HepG2 (cell line): ENCODE measurements around the gene LRRC45. TPM values are rescaled to one million over a fixed set of nuclear protein-coding genes. Genes with fewer than 3 reads are reported as not detected.

Source experiments
- ATAC-seq: fragments of 200-7000 bp; cut with Tn5 transposase; 3 replicates; pipeline ENCODE4 v1.9.1; 2020; ENCODE audit warnings: mild to moderate bottlenecking, moderate library complexity
- BruUV-seq: library from RNA; stranded (reverse); fragments of 400-500 nt; replicated peaks from 2 replicates; lab custom pipeline; 2021; lab: Mats Ljungman, UMichigan
- CTCF ChIA-PET: fragments of 300-600 bp; formaldehyde crosslinking; extraction: SDS; loops from one replicate; lab custom pipeline; 2021; ENCODE audit warnings: low total read pairs, inconsistent platforms, low intra/inter-chr PET ratio; lab: Yijun Ruan, JAX
- POLR2A ChIA-PET: fragments of 350-600 bp; sonication (Branson Sonifier 250); formaldehyde crosslinking; loops from one replicate; lab custom pipeline; 2020; ENCODE audit warnings: antibody characterized with exemption, inconsistent platforms; lab: Yijun Ruan, JAX
- DNase-seq: peaks from one replicate; pipeline ENCODE4 v3.0.0-alpha.2; 2015; ENCODE audit warnings: low spot score
- FAIRE-seq: peaks from 3 replicates; lab custom pipeline; 2011; peaks lifted over from hg19 to GRCh38; lab: Jason Lieb, UNC
- H2AFZ ChIP-seq: one replicate; pipeline ENCODE4 v1.6.1; 2011; ENCODE audit warnings: low read length, inconsistent platforms
- H3K27ac ChIP-seq: fragments of 300-600 bp; 3 replicates; pipeline ENCODE4 v1.8.0; 2011; ENCODE audit warnings: mixed run types, mild to moderate bottlenecking, mixed read lengths, low read length, inconsistent platforms; ENCODE audit not compliant: insufficient read depth; ENCODE audit errors: extremely low read length
- H3K27me3 ChIP-seq, 2 experiments: fragments of 200-600 bp in 1 of 2; 2 replicates in 1 of 2; 3 replicates in 1 of 2; pipeline versions ENCODE4 v1.6.0 to v1.8.0; 2011; ENCODE audit warnings: low read length in 2 of 2, mild to moderate bottlenecking in 2 of 2, moderate library complexity in 2 of 2, inconsistent platforms in 1 of 2; ENCODE audit not compliant: insufficient read depth in 2 of 2, control insufficient read depth in 1 of 2
- H3K36me3 ChIP-seq, 2 experiments: fragments of 200-600 bp in 1 of 2; replicated peaks in 1 of 2; 2 replicates in 1 of 2; 3 replicates in 1 of 2; pipeline versions ENCODE4 v1.5.1 to v1.8.0; 2011; ENCODE audit warnings: low read length in 2 of 2, inconsistent platforms in 1 of 2; ENCODE audit not compliant: insufficient read depth in 2 of 2, control insufficient read depth in 1 of 2
- H3K4me1 ChIP-seq: 2 replicates; pipeline ENCODE4 v1.5.1; 2012; ENCODE audit warnings: low read length, inconsistent platforms; ENCODE audit not compliant: insufficient read depth
- H3K4me2 ChIP-seq: 2 replicates; pipeline ENCODE4 v1.6.0; 2011; ENCODE audit warnings: low read depth, low read length, inconsistent platforms
- H3K4me3 ChIP-seq, 3 experiments: fragments of 200-600 bp in 1 of 3; sonication (generic), shearing (Covaris generic) in 1 of 3; replicated peaks in 1 of 3; 2 replicates each; pipeline ENCODE4 v1.5.1; 2011 to 2016; ENCODE audit warnings: low read length in 3 of 3, inconsistent platforms in 2 of 3, low read depth in 2 of 3, mild to moderate bottlenecking in 2 of 3, control low read depth in 1 of 3, mixed read lengths in 1 of 3; ENCODE audit not compliant: insufficient read depth in 1 of 3
- H3K79me2 ChIP-seq: one replicate; pipeline ENCODE4 v1.6.1; 2011; ENCODE audit warnings: low read length, inconsistent platforms; ENCODE audit not compliant: insufficient read depth
- H3K9ac ChIP-seq: 2 replicates; pipeline ENCODE4 v1.6.0; 2011; ENCODE audit warnings: mild to moderate bottlenecking, low read depth, low read length, inconsistent platforms; ENCODE audit not compliant: insufficient read depth
- H3K9me3 ChIP-seq: 2 replicates; pipeline ENCODE4 v1.5.1; 2012; ENCODE audit warnings: mild to moderate bottlenecking, low read length
- H4K20me1 ChIP-seq: 2 replicates; pipeline ENCODE4 v1.6.0; 2011; ENCODE audit warnings: inconsistent platforms, mild to moderate bottlenecking, low read length, moderate library complexity; ENCODE audit not compliant: insufficient read depth
- AGO2 ChIP-seq: fragments of 200-400 bp; formaldehyde crosslinking; optimal IDR thresholded peaks from 2 replicates; pipeline ENCODE3; 2017; ENCODE audit warnings: mild to moderate bottlenecking, low read depth, low read length, moderate library complexity
- HOXA3 ChIP-seq: sonication (generic); formaldehyde crosslinking; IDR thresholded peaks from 2 replicates; pipeline ENCODE4 v1.5.0; 2020; ENCODE audit warnings: missing genetic modification reagents
- STAT5B ChIP-seq: sonication (generic); formaldehyde crosslinking; IDR thresholded peaks from 2 replicates; pipeline ENCODE4 v1.4.0; 2020; ENCODE audit warnings: missing genetic modification reagents
- WIZ ChIP-seq: sonication (generic); formaldehyde crosslinking; IDR thresholded peaks from 2 replicates; pipeline ENCODE4 v1.5.1; 2020; ENCODE audit warnings: mild to moderate bottlenecking, missing genetic modification reagents
- ZNF3 ChIP-seq: IDR thresholded peaks from 2 replicates; pipeline ENCODE4 v1.7.0; 2017; ENCODE audit warnings: inconsistent platforms
- ZNF614 ChIP-seq: IDR thresholded peaks from 2 replicates; pipeline ENCODE4 v1.6.1; 2018; ENCODE audit warnings: missing biosample characterization, missing genetic modification reagents, inconsistent platforms, borderline replicate concordance
- WGBS: methylation state at CpG from one replicate; pipeline ENCODE4 v1.1.6; 2017; ENCODE audit warnings: low lambda C conversion rate; 5-methylcytosine and 5-hydroxymethylcytosine counted together
- in situ Hi-C: cut with HindIII; loops from 2 replicates; pipeline ENCODE4 v1.10.0; 2017; ENCODE audit warnings: low pct_unique_long_range_greater_than_20kb; ENCODE audit not compliant: extremely low pct_ligation_motif_present
- intact Hi-C: fragments of 100-400 bp; cut with micrococcal nuclease; formaldehyde crosslinking; loops from one replicate; pipeline ENCODE4 v1.10.0; 2022; ENCODE audit not compliant: unreplicated experiment
- polyA plus RNA-seq, 8 experiments: library from polyadenylated mRNA; depleted of rRNA in 3 of 8; stranded (reverse) in 7 of 8; unstranded in 1 of 8; fragments of >200 nt; fragmentation: Illumina TruSeq in 4 of 8; extraction: Trizol in 4 of 8; gene quantifications; 2 replicates each; pipeline versions ENCODE4 v1.2.1 to v1.2.3, GENCODE V29; 2011 to 2016; ENCODE audit warnings: low read depth in 4 of 8, missing spikeins in 1 of 8, mixed read lengths in 1 of 8; ENCODE audit not compliant: insufficient read depth in 1 of 8
- total RNA-seq, 5 experiments: library from RNA; depleted of rRNA; stranded (reverse); fragments of >200 nt; fragmentation: Illumina TruSeq; extraction: Trizol; gene quantifications; 2 replicates each; pipeline ENCODE4 v1.2.3, GENCODE V29; 2016; ENCODE audit warnings: low read depth in 1 of 5
- TF ChIP-seq, protein P1 (sequence below): sonication (generic); formaldehyde crosslinking; conservative IDR thresholded peaks from 2 replicates; pipeline ENCODE4 v1.8.1; 2023; ENCODE audit warnings: missing genetic modification reagents
- TF ChIP-seq, protein P2 (sequence below): fragments of 450-650 bp; IDR thresholded peaks from 2 replicates; pipeline ENCODE4 v1.6.1; 2017; ENCODE audit warnings: mild to moderate bottlenecking
- TF ChIP-seq, protein P3 (sequence below): IDR thresholded peaks from 2 replicates; pipeline ENCODE4 v1.6.1; 2016; ENCODE audit warnings: control low read depth
- TF ChIP-seq, protein P4 (sequence below): sonication (generic); formaldehyde crosslinking; IDR thresholded peaks from 2 replicates; pipeline ENCODE4 v1.4.0; 2020; ENCODE audit warnings: mild to moderate bottlenecking, missing genetic modification reagents

Gene LRRC45
- total and polyA plus RNA-seq, 2 of the 13 experiments (the other 11 are each of a cell fraction or from before 2014, with no cell fraction given), result 11.6 to 48.1 TPM

DNA sequence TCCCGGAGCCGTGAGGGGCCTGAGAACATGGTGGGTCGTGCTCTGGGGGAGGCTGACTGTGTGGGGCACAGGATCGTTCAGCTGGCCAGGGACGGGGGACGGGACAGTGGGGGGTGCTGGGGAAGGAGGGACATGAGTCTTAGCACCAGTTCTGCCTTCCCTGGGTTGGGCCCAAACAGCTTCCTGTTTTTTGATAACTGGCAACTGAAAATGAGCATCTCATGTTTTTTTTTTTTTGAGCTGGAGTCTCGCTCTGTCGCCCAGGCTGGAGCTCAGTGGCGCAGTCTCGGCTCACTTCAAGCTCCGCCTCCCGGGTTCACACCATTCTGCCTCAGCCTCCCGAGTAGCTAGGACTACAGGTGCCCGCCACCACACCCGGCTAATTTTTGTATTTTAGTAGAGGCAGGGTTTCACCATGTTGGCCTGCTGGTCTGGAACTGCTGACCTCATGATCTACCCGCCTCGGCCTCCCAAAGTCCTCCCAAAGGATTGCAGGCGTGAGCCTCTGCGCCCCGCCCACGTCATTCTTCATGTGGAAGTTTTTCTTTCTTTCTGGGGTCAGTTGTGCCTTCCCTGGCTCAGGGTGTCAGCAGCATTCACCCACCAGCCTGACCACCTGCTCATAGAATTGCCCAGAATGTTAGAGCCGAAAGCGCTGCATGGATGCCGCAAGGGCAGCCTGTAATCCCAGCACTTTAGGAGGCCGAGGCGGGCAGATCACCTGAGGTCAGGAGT is 39.3 kb upstream of the LRRC45 start:
- 97% methylated on average over 26 of the region's 26 CpGs for WGBS
- CTCF ChIA-PET, result no interaction called here
- no TSS peak for BruUV-seq

More for the DNA sequence above, 39.3 kb upstream of the LRRC45 start:
- Histone ChIP-seq H3K9ac (no peak overlapping the region), H3K79me2 (peaks cover 13% of the 10 kb centered on the region), H3K27me3 (no peaks in the 10 kb centered on the region), H3K4me2 (no peak overlapping the region), H2AFZ (no peak overlapping the region), H3K4me3 (no peak overlapping the region), H3K27ac (no peak overlapping the region), H4K20me1 (no peaks in the 10 kb centered on the region), H3K4me1 (peaks cover 50% of the 10 kb centered on the region), H3K9me3 (no peaks in the 10 kb centered on the region), H3K36me3 (peaks cover 24 to 58% of the 10 kb centered on the region in 2 experiments)
- intact Hi-C loops, result no loop called here
- no peak for FAIRE-seq
- DNase-seq, result no peak
- POLR2A ChIA-PET, result interaction anchor here (1.8 to 14.1 kb wide), 2 partner anchors 11 to 16 kb away, joined by 8 to 382 read pairs; no protein-coding TSS in a partner anchor
- no peak for ATAC-seq
- in situ Hi-C loops, result no loop called here
- TF ChIP-seq WIZ (CRISPR knock-in tag) (no peak), ZNF3 (CRISPR knock-in tag) (no peak), AGO2 (peak; percentile 40), STAT5B (no peak), HOXA3 (no peak), ZNF614 (CRISPR knock-in tag) (no peak)
- TF ChIP-seq, protein P1, sequence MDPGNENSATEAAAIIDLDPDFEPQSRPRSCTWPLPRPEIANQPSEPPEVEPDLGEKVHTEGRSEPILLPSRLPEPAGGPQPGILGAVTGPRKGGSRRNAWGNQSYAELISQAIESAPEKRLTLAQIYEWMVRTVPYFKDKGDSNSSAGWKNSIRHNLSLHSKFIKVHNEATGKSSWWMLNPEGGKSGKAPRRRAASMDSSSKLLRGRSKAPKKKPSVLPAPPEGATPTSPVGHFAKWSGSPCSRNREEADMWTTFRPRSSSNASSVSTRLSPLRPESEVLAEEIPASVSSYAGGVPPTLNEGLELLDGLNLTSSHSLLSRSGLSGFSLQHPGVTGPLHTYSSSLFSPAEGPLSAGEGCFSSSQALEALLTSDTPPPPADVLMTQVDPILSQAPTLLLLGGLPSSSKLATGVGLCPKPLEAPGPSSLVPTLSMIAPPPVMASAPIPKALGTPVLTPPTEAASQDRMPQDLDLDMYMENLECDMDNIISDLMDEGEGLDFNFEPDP (CRISPR knock-in tag), result 0 out of 2 replicates have a peak, but pooled peaks have one; percentile 38
- TF ChIP-seq, protein P2, sequence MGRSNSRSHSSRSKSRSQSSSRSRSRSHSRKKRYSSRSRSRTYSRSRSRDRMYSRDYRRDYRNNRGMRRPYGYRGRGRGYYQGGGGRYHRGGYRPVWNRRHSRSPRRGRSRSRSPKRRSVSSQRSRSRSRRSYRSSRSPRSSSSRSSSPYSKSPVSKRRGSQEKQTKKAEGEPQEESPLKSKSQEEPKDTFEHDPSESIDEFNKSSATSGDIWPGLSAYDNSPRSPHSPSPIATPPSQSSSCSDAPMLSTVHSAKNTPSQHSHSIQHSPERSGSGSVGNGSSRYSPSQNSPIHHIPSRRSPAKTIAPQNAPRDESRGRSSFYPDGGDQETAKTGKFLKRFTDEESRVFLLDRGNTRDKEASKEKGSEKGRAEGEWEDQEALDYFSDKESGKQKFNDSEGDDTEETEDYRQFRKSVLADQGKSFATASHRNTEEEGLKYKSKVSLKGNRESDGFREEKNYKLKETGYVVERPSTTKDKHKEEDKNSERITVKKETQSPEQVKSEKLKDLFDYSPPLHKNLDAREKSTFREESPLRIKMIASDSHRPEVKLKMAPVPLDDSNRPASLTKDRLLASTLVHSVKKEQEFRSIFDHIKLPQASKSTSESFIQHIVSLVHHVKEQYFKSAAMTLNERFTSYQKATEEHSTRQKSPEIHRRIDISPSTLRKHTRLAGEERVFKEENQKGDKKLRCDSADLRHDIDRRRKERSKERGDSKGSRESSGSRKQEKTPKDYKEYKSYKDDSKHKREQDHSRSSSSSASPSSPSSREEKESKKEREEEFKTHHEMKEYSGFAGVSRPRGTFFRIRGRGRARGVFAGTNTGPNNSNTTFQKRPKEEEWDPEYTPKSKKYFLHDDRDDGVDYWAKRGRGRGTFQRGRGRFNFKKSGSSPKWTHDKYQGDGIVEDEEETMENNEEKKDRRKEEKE, result no peak
- TF ChIP-seq, protein P3, sequence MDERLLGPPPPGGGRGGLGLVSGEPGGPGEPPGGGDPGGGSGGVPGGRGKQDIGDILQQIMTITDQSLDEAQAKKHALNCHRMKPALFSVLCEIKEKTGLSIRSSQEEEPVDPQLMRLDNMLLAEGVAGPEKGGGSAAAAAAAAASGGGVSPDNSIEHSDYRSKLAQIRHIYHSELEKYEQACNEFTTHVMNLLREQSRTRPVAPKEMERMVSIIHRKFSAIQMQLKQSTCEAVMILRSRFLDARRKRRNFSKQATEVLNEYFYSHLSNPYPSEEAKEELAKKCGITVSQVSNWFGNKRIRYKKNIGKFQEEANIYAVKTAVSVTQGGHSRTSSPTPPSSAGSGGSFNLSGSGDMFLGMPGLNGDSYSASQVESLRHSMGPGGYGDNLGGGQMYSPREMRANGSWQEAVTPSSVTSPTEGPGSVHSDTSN (CRISPR knock-in tag), result no peak
- TF ChIP-seq, protein P4, sequence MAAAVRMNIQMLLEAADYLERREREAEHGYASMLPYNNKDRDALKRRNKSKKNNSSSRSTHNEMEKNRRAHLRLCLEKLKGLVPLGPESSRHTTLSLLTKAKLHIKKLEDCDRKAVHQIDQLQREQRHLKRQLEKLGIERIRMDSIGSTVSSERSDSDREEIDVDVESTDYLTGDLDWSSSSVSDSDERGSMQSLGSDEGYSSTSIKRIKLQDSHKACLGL, result 0 out of 2 replicates have a peak, but pooled peaks have one; percentile 19
